Panc1 (cell line): ENCODE data around the gene FAF1. TPM values are rescaled to one million over a fixed set of nuclear protein-coding genes. Genes with fewer than 3 reads are reported as not detected.

ENCODE experiments used
- ATAC-seq: fragments of 200-7000 bp; cut with Tn5 transposase; 2 replicates; pipeline ENCODE4 v1.9.1; 2020; ENCODE audit warnings: mild to moderate bottlenecking, moderate library complexity
- BruUV-seq: library from RNA; stranded (reverse); fragments of 400-500 nt; replicated peaks from 2 replicates; lab custom pipeline; 2021; lab: Mats Ljungman, UMichigan
- CTCF ChIA-PET: fragments of 300-600 bp; sonication (Branson Sonifier 250); formaldehyde crosslinking; loops from one replicate; lab custom pipeline; 2022; ENCODE audit warnings: antibody characterized with exemption; lab: Charles Lee
- POLR2A ChIA-PET: fragments of 300-600 bp; sonication (Branson Sonifier 250); formaldehyde crosslinking; loops from one replicate; lab custom pipeline; 2022; ENCODE audit warnings: antibody characterized with exemption; lab: Charles Lee
- DNase-seq: peaks from one replicate; pipeline ENCODE4 v3.0.0-alpha.2; 2010; ENCODE audit warnings: low read depth, low spot score
- H3K27ac ChIP-seq: 2 replicates; pipeline ENCODE4 v1.5.1; 2011; ENCODE audit warnings: mild to moderate bottlenecking, low read length, inconsistent platforms
- H3K27me3 ChIP-seq: fragments of 200-500 bp; sonication (Bioruptor generic); 2 replicates; pipeline ENCODE4 v1.6.0; 2014; ENCODE audit warnings: low read length, inconsistent platforms; ENCODE audit not compliant: control insufficient read depth, insufficient read depth
- H3K36me3 ChIP-seq: fragments of 200-500 bp; sonication (Bioruptor generic); 2 replicates; pipeline ENCODE4 v1.5.1; 2014; ENCODE audit warnings: inconsistent platforms, mild to moderate bottlenecking, low read length, moderate library complexity; ENCODE audit not compliant: control insufficient read depth, insufficient read depth
- H3K4me1 ChIP-seq: 2 replicates; pipeline ENCODE4 v1.5.1; 2011; ENCODE audit warnings: inconsistent platforms, mild to moderate bottlenecking, low read length, moderate library complexity; ENCODE audit not compliant: control insufficient read depth, insufficient read depth
- H3K4me3 ChIP-seq, 2 experiments: 2 replicates each; pipeline ENCODE4 v1.5.1; 2011 to 2012; ENCODE audit warnings: low read depth in 2 of 2, low read length in 2 of 2, mild to moderate bottlenecking in 2 of 2, inconsistent platforms in 1 of 2, moderate library complexity in 1 of 2
- H3K9me3 ChIP-seq: fragments of 200-500 bp; sonication (Bioruptor generic); 2 replicates; pipeline ENCODE4 v1.5.1; 2014; ENCODE audit warnings: low read depth, mild to moderate bottlenecking, inconsistent platforms, low read length, moderate library complexity; ENCODE audit not compliant: control insufficient read depth, insufficient read depth
- POLR2AphosphoS5 ChIP-seq: IDR thresholded peaks from 2 replicates; pipeline ENCODE4 v1.6.1; 2012; ENCODE audit warnings: mild to moderate bottlenecking, low read depth, low read length, moderate library complexity
- SIN3A ChIP-seq: IDR thresholded peaks from 2 replicates; pipeline ENCODE4 v1.6.1; 2012; ENCODE audit warnings: low read depth, mild to moderate bottlenecking, low read length, moderate library complexity, borderline replicate concordance; ENCODE audit not compliant: insufficient read depth
- TCF7L2 ChIP-seq: IDR thresholded peaks from 2 replicates; pipeline ENCODE4 v1.6.1; 2011; ENCODE audit warnings: mild to moderate bottlenecking, low read depth, low read length, inconsistent platforms
- in situ Hi-C: cut with HindIII; loops from 2 replicates; pipeline ENCODE4 v1.10.0; 2016; ENCODE audit warnings: low sequenced_read_pairs, low pct_unique_long_range_greater_than_20kb
- intact Hi-C: fragments of 100-400 bp; cut with micrococcal nuclease; formaldehyde crosslinking; loops from one replicate; pipeline ENCODE4 v1.10.0; 2022; ENCODE audit not compliant: unreplicated experiment
- total RNA-seq: library from RNA; stranded (reverse); gene quantifications from one replicate; pipeline ENCODE4 v1.2.1, GENCODE V29; 2021; ENCODE audit not compliant: unreplicated experiment
- TF ChIP-seq, protein P1 (sequence below), 2 experiments: IDR thresholded peaks; 2 replicates each; pipeline ENCODE4 v1.6.1; 2011 to 2012; ENCODE audit warnings: low read depth in 2 of 2, control low read depth in 1 of 2, low read length in 1 of 2, mild to moderate bottlenecking in 1 of 2, moderate library complexity in 1 of 2; ENCODE audit not compliant: insufficient read depth in 1 of 2
- TF ChIP-seq, protein P2 (sequence below): fragments of 450-650 bp; IDR thresholded peaks from 2 replicates; pipeline ENCODE4 v1.5.1; 2017; ENCODE audit warnings: mild to moderate bottlenecking

The FAF1 gene
- total RNA-seq, 1 experiment from 2014 or later = 101 TPM

GRCh38 chr1:50859657-50860056 is 100.4 kb downstream of the FAF1 start:
- no TSS peak for BruUV-seq
- intact Hi-C loops = no loop called here

GRCh38 chr1:50858761-50859160 is 101.3 kb downstream of the FAF1 start:
- CTCF ChIA-PET = no interaction called here

More at GRCh38 chr1:50859657-50860056, 100.4 kb downstream of the FAF1 start:
- Histone ChIP-seq H3K36me3 (no peaks in the 10 kb centered on the region), H3K27ac (no peak overlapping the region), H3K9me3 (peaks cover 14% of the 10 kb centered on the region; the same call in 1 of the 2 replicates), H3K27me3 (no peaks in the 10 kb centered on the region), H3K4me1 (no peaks in the 10 kb centered on the region), H3K4me3 (no peak overlapping the region)
- CTCF ChIA-PET = no interaction called here
- DNase-seq = no peak
- POLR2A ChIA-PET = no interaction called here
- ATAC-seq = no peak
- TF ChIP-seq TCF7L2 = no peak
- TF ChIP-seq, protein P1, sequence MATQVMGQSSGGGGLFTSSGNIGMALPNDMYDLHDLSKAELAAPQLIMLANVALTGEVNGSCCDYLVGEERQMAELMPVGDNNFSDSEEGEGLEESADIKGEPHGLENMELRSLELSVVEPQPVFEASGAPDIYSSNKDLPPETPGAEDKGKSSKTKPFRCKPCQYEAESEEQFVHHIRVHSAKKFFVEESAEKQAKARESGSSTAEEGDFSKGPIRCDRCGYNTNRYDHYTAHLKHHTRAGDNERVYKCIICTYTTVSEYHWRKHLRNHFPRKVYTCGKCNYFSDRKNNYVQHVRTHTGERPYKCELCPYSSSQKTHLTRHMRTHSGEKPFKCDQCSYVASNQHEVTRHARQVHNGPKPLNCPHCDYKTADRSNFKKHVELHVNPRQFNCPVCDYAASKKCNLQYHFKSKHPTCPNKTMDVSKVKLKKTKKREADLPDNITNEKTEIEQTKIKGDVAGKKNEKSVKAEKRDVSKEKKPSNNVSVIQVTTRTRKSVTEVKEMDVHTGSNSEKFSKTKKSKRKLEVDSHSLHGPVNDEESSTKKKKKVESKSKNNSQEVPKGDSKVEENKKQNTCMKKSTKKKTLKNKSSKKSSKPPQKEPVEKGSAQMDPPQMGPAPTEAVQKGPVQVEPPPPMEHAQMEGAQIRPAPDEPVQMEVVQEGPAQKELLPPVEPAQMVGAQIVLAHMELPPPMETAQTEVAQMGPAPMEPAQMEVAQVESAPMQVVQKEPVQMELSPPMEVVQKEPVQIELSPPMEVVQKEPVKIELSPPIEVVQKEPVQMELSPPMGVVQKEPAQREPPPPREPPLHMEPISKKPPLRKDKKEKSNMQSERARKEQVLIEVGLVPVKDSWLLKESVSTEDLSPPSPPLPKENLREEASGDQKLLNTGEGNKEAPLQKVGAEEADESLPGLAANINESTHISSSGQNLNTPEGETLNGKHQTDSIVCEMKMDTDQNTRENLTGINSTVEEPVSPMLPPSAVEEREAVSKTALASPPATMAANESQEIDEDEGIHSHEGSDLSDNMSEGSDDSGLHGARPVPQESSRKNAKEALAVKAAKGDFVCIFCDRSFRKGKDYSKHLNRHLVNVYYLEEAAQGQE (IDR thresholded peaks at IDR 0.05; ENCODE audit: insufficient read depth in 1 of 2, low read depth in 2 of 2, low read length in 1 of 2) = no peak
- TF ChIP-seq, protein P2, sequence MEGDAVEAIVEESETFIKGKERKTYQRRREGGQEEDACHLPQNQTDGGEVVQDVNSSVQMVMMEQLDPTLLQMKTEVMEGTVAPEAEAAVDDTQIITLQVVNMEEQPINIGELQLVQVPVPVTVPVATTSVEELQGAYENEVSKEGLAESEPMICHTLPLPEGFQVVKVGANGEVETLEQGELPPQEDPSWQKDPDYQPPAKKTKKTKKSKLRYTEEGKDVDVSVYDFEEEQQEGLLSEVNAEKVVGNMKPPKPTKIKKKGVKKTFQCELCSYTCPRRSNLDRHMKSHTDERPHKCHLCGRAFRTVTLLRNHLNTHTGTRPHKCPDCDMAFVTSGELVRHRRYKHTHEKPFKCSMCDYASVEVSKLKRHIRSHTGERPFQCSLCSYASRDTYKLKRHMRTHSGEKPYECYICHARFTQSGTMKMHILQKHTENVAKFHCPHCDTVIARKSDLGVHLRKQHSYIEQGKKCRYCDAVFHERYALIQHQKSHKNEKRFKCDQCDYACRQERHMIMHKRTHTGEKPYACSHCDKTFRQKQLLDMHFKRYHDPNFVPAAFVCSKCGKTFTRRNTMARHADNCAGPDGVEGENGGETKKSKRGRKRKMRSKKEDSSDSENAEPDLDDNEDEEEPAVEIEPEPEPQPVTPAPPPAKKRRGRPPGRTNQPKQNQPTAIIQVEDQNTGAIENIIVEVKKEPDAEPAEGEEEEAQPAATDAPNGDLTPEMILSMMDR = no peak
- no peak for TF ChIP-seq SIN3A
- TF ChIP-seq POLR2AphosphoS5 = no peak
- in situ Hi-C loops = no loop called here

More at GRCh38 chr1:50858761-50859160, 101.3 kb downstream of the FAF1 start:
- no TSS peak for BruUV-seq
- intact Hi-C loops (no loop called here), in situ Hi-C loops (no loop called here)
- no peaks in the 10 kb centered on the region for H3K36me3 ChIP-seq
- H3K27me3 ChIP-seq = no peaks in the 10 kb centered on the region
- POLR2A ChIA-PET = no interaction called here
- no peaks in the 10 kb centered on the region for H3K4me1 ChIP-seq
- no peak overlapping the region for H3K27ac ChIP-seq
- TF ChIP-seq TCF7L2 (no peak), SIN3A (no peak), POLR2AphosphoS5 (no peak)
- TF ChIP-seq, protein P1 (IDR thresholded peaks at IDR 0.05; ENCODE audit: insufficient read depth in 1 of 2, low read depth in 2 of 2, low read length in 1 of 2) = no peak
- TF ChIP-seq, protein P2 = no peak
- no peak for ATAC-seq
- H3K4me3 ChIP-seq = no peak overlapping the region
- peaks cover 14% of the 10 kb centered on the region; the same call in 1 of the 2 replicates for H3K9me3 ChIP-seq
- no peak for DNase-seq
